ENCODE results near the gene SPACA6.
"Not testable (repeated sequence)": the region's sequence is repeated elsewhere in the genome, so short reads cannot be mapped to it uniquely, and the experiment has no call there.

SPACA6 gene

GRCh38 chr19:51693260-51693659 lies at the start of gene SPACA6:
Gene SPACA6, plus strand, starts transcription at chr19:51693330. Its CDS starts 197 bp downstream, at chr19:51693527.
- no peak within 1 kb of the TSS for H3K9ac ChIP-seq (ENCODE audit: low read length)
- H3K27me3 ChIP-seq (ENCODE audit: control insufficient read depth, insufficient read depth, low read length): no peaks in the 10 kb centered on the region
- no peaks in the 10 kb centered on the region for H3K9me3 ChIP-seq (ENCODE audit: control insufficient read depth, insufficient read depth, low read depth, low read length)
- peak within 1 kb of the TSS; percentile 84; the same call in 1 of the 2 replicates for H3K4me3 ChIP-seq (ENCODE audit: low read depth, low read length)
- peaks cover 42% of the 10 kb centered on the region for H3K36me3 ChIP-seq (ENCODE audit: control insufficient read depth, insufficient read depth, low read length)
- H3K4me1 ChIP-seq (ENCODE audit: control insufficient read depth, insufficient read depth, low read length): peaks cover 22% of the 10 kb centered on the region
- no peak within 1 kb of the TSS for H3K27ac ChIP-seq (ENCODE audit: low read depth, low read length)

- H3K27ac ChIP-seq (ENCODE audit: low read depth, low read length): no peak overlapping the region
- no peaks in the 10 kb centered on the region for H3K9me3 ChIP-seq (ENCODE audit: control insufficient read depth, insufficient read depth, low read depth, low read length)
- peaks cover 11% of the 10 kb centered on the region; the same call in 1 of the 2 replicates for H3K27me3 ChIP-seq (ENCODE audit: control insufficient read depth, insufficient read depth, low read length)
- no peaks in the 10 kb centered on the region for H3K36me3 ChIP-seq (ENCODE audit: control insufficient read depth, insufficient read depth, low read length)
- no peak overlapping the region for H3K4me3 ChIP-seq (ENCODE audit: low read depth, low read length)
- H3K4me1 ChIP-seq (ENCODE audit: control insufficient read depth, insufficient read depth, low read length): no peaks in the 10 kb centered on the region
- no peak overlapping the region for H3K9ac ChIP-seq (ENCODE audit: low read length)
These were observed 48.4 kb upstream of the SPACA6 start for GRCh38 chr19:51644636-51645271.

- not testable (repeated sequence) for H3K4me1 ChIP-seq (ENCODE audit: control insufficient read depth, insufficient read depth, low read length); H3K27ac ChIP-seq (ENCODE audit: low read depth, low read length); H3K9me3 ChIP-seq (ENCODE audit: control insufficient read depth, insufficient read depth, low read depth, low read length); H3K4me3 ChIP-seq (ENCODE audit: low read depth, low read length); H3K36me3 ChIP-seq (ENCODE audit: control insufficient read depth, insufficient read depth, low read length); H3K9ac ChIP-seq (ENCODE audit: low read length)
- H3K27me3 ChIP-seq (ENCODE audit: control insufficient read depth, insufficient read depth, low read length): peaks cover 28% of the 10 kb centered on the region; the same call in 1 of the 2 replicates
These were observed 46.4 kb upstream of the SPACA6 start, which contains the start of gene SIGLEC14 for GRCh38 chr19:51646730-51647129. Gene SIGLEC14, minus strand, starts transcription at chr19:51646825. Its CDS starts 66 bp downstream, at chr19:51646759.

- H3K27ac ChIP-seq (ENCODE audit: low read depth, low read length): no peak overlapping the region
These were observed 45.8 kb upstream of the SPACA6 start for GRCh38 chr19:51647318-51647717.

GRCh38 chr19:51651216-51651846 lies 41.8 kb upstream of the SPACA6 start:
- Histone ChIP-seq H3K9me3 (ENCODE audit: control insufficient read depth, insufficient read depth, low read depth, low read length) (0 out of 2 replicates have a peak, but pooled peaks cover 2% of the 10 kb centered on the region), H3K36me3 (ENCODE audit: control insufficient read depth, insufficient read depth, low read length) (no peaks in the 10 kb centered on the region), H3K27me3 (ENCODE audit: control insufficient read depth, insufficient read depth, low read length) (peaks cover 38% of the 10 kb centered on the region; the same call in 1 of the 2 replicates), H3K4me3 (ENCODE audit: low read depth, low read length) (no peak overlapping the region), H3K4me1 (ENCODE audit: control insufficient read depth, insufficient read depth, low read length) (no peaks in the 10 kb centered on the region), H3K9ac (ENCODE audit: low read length) (no peak overlapping the region), H3K27ac (ENCODE audit: low read depth, low read length) (no peak overlapping the region)

More at GRCh38 chr19:51647318-51647717, 45.8 kb upstream of the SPACA6 start:
- H3K27me3 ChIP-seq (ENCODE audit: control insufficient read depth, insufficient read depth, low read length): peaks cover 34% of the 10 kb centered on the region; the same call in 1 of the 2 replicates
- H3K36me3 ChIP-seq (ENCODE audit: control insufficient read depth, insufficient read depth, low read length): no peaks in the 10 kb centered on the region
- H3K9me3 ChIP-seq (ENCODE audit: control insufficient read depth, insufficient read depth, low read depth, low read length): no peaks in the 10 kb centered on the region
- H3K9ac ChIP-seq (ENCODE audit: low read length): no peak overlapping the region
- H3K4me1 ChIP-seq (ENCODE audit: control insufficient read depth, insufficient read depth, low read length): no peaks in the 10 kb centered on the region
- H3K4me3 ChIP-seq (ENCODE audit: low read depth, low read length): no peak overlapping the region

GRCh38 chr19:51652266-51652665 lies 40.9 kb upstream of the SPACA6 start:
- H3K27ac ChIP-seq (ENCODE audit: low read depth, low read length): no peak overlapping the region

GRCh38 chr19:51653162-51653561 lies 40.0 kb upstream of the SPACA6 start:
- Histone ChIP-seq H3K27ac (ENCODE audit: low read depth, low read length) (no peak overlapping the region), H3K9me3 (ENCODE audit: control insufficient read depth, insufficient read depth, low read depth, low read length) (0 out of 2 replicates have a peak, but pooled peaks cover 2% of the 10 kb centered on the region), H3K36me3 (ENCODE audit: control insufficient read depth, insufficient read depth, low read length) (no peaks in the 10 kb centered on the region), H3K27me3 (ENCODE audit: control insufficient read depth, insufficient read depth, low read length) (peaks cover 38% of the 10 kb centered on the region; the same call in 1 of the 2 replicates), H3K4me1 (ENCODE audit: control insufficient read depth, insufficient read depth, low read length) (no peaks in the 10 kb centered on the region), H3K4me3 (ENCODE audit: low read depth, low read length) (no peak overlapping the region), H3K9ac (ENCODE audit: low read length) (no peak overlapping the region)

More at GRCh38 chr19:51652266-51652665, 40.9 kb upstream of the SPACA6 start:
- Histone ChIP-seq H3K4me3 (ENCODE audit: low read depth, low read length) (no peak overlapping the region), H3K36me3 (ENCODE audit: control insufficient read depth, insufficient read depth, low read length) (no peaks in the 10 kb centered on the region), H3K9ac (ENCODE audit: low read length) (no peak overlapping the region), H3K4me1 (ENCODE audit: control insufficient read depth, insufficient read depth, low read length) (no peaks in the 10 kb centered on the region), H3K9me3 (ENCODE audit: control insufficient read depth, insufficient read depth, low read depth, low read length) (0 out of 2 replicates have a peak, but pooled peaks cover 2% of the 10 kb centered on the region), H3K27me3 (ENCODE audit: control insufficient read depth, insufficient read depth, low read length) (peaks cover 38% of the 10 kb centered on the region; the same call in 1 of the 2 replicates)

GRCh38 chr19:51654783-51655182 lies 38.3 kb upstream of the SPACA6 start:
- Histone ChIP-seq H3K27ac (ENCODE audit: low read depth, low read length) (no peak overlapping the region), H3K4me1 (ENCODE audit: control insufficient read depth, insufficient read depth, low read length) (no peaks in the 10 kb centered on the region), H3K9me3 (ENCODE audit: control insufficient read depth, insufficient read depth, low read depth, low read length) (0 out of 2 replicates have a peak, but pooled peaks cover 2% of the 10 kb centered on the region), H3K9ac (ENCODE audit: low read length) (no peak overlapping the region), H3K4me3 (ENCODE audit: low read depth, low read length) (no peak overlapping the region), H3K27me3 (ENCODE audit: control insufficient read depth, insufficient read depth, low read length) (peaks cover 30% of the 10 kb centered on the region; the same call in 1 of the 2 replicates), H3K36me3 (ENCODE audit: control insufficient read depth, insufficient read depth, low read length) (no peaks in the 10 kb centered on the region)

- H3K9me3 ChIP-seq (ENCODE audit: control insufficient read depth, insufficient read depth, low read depth, low read length): no peaks in the 10 kb centered on the region
- no peak overlapping the region for H3K4me3 ChIP-seq (ENCODE audit: low read depth, low read length)
- H3K4me1 ChIP-seq (ENCODE audit: control insufficient read depth, insufficient read depth, low read length): no peaks in the 10 kb centered on the region
- no peak overlapping the region for H3K9ac ChIP-seq (ENCODE audit: low read length)
- peaks cover 20% of the 10 kb centered on the region for H3K27me3 ChIP-seq (ENCODE audit: control insufficient read depth, insufficient read depth, low read length)
- no peaks in the 10 kb centered on the region for H3K36me3 ChIP-seq (ENCODE audit: control insufficient read depth, insufficient read depth, low read length)
- no peak overlapping the region for H3K27ac ChIP-seq (ENCODE audit: low read depth, low read length)
These were observed 32.0 kb upstream of the SPACA6 start for GRCh38 chr19:51660975-51661600.

- Histone ChIP-seq H3K27me3 (ENCODE audit: control insufficient read depth, insufficient read depth, low read length) (peaks cover 20% of the 10 kb centered on the region), H3K9me3 (ENCODE audit: control insufficient read depth, insufficient read depth, low read depth, low read length) (no peaks in the 10 kb centered on the region), H3K4me3 (ENCODE audit: low read depth, low read length) (no peak overlapping the region), H3K36me3 (ENCODE audit: control insufficient read depth, insufficient read depth, low read length) (no peaks in the 10 kb centered on the region), H3K9ac (ENCODE audit: low read length) (no peak overlapping the region), H3K4me1 (ENCODE audit: control insufficient read depth, insufficient read depth, low read length) (no peaks in the 10 kb centered on the region), H3K27ac (ENCODE audit: low read depth, low read length) (no peak overlapping the region)
These were observed 29.5 kb upstream of the SPACA6 start for GRCh38 chr19:51663650-51664049.

- H3K36me3 ChIP-seq (ENCODE audit: control insufficient read depth, insufficient read depth, low read length): no peaks in the 10 kb centered on the region
- no peaks in the 10 kb centered on the region for H3K9me3 ChIP-seq (ENCODE audit: control insufficient read depth, insufficient read depth, low read depth, low read length)
- no peak overlapping the region for H3K4me3 ChIP-seq (ENCODE audit: low read depth, low read length)
- peaks cover 20% of the 10 kb centered on the region for H3K27me3 ChIP-seq (ENCODE audit: control insufficient read depth, insufficient read depth, low read length)
- H3K4me1 ChIP-seq (ENCODE audit: control insufficient read depth, insufficient read depth, low read length): no peaks in the 10 kb centered on the region
- H3K9ac ChIP-seq (ENCODE audit: low read length): no peak overlapping the region
- H3K27ac ChIP-seq (ENCODE audit: low read depth, low read length): no peak overlapping the region
These were observed 29.0 kb upstream of the SPACA6 start for GRCh38 chr19:51664131-51664530.
